HepG2 (cell line): Measurements from ENCODE around the gene FABP1. TPM values are rescaled to one million over a fixed set of nuclear protein-coding genes. Genes with fewer than 3 reads are reported as not detected.

ENCODE experiments used
- IRF2 ChIP-seq: IDR thresholded peaks from 2 replicates; pipeline ENCODE4 v1.6.1; 2018; ENCODE audit warnings: missing genetic modification reagents, missing compliant biosample characterization
- JUNB ChIP-seq: sonication (generic); formaldehyde crosslinking; IDR thresholded peaks from 2 replicates; pipeline ENCODE4 v1.8.0; 2022; ENCODE audit warnings: missing genetic modification reagents, mild to moderate bottlenecking, borderline replicate concordance
- MAZ ChIP-seq, 2 experiments: sonication (generic) in 1 of 2; formaldehyde crosslinking in 1 of 2; IDR thresholded peaks; 2 replicates each; pipeline versions ENCODE4 v1.5.0 to v1.6.1; 2012 to 2020; ENCODE audit warnings: low read depth in 2 of 2, mild to moderate bottlenecking in 2 of 2, borderline replicate concordance in 1 of 2, improper control_type of control experiment in 1 of 2, low read length in 1 of 2, missing genetic modification reagents in 1 of 2, moderate library complexity in 1 of 2
- NFYC ChIP-seq: IDR thresholded peaks from 2 replicates; pipeline ENCODE4 v1.6.1; 2016; ENCODE audit warnings: missing genetic modification reagents, missing compliant biosample characterization
- NR2F1 ChIP-seq, 2 experiments: fragments of 450-650 bp in 1 of 2; formaldehyde crosslinking in 1 of 2; IDR thresholded peaks; 2 replicates each; pipeline versions ENCODE4 v1.5.0 to v1.6.1; 2016 to 2020; ENCODE audit warnings: mild to moderate bottlenecking in 1 of 2, missing compliant biosample characterization in 1 of 2, missing genetic modification reagents in 1 of 2, moderate library complexity in 1 of 2
- PTBP1 ChIP-seq: fragments of 200-400 bp; formaldehyde crosslinking; IDR thresholded peaks from 2 replicates; pipeline ENCODE4 v1.6.1; 2018; ENCODE audit warnings: low read length, low read depth; ENCODE audit not compliant: poor library complexity, severe bottlenecking
- RBM39 ChIP-seq: fragments of 200-400 bp; formaldehyde crosslinking; IDR thresholded peaks from one replicate; pipeline ENCODE4 v1.6.1; 2018; ENCODE audit warnings: antibody characterized with exemption, mild to moderate bottlenecking, low read depth, low read length; ENCODE audit not compliant: poor library complexity, severe bottlenecking
- RFX5 ChIP-seq: IDR thresholded peaks from 2 replicates; pipeline ENCODE4 v1.6.1; 2011; ENCODE audit warnings: low read depth, low read length, improper control_type of control experiment
- SMAD9 ChIP-seq: sonication (generic); formaldehyde crosslinking; IDR thresholded peaks from 2 replicates; pipeline ENCODE4 v1.5.1; 2020; ENCODE audit warnings: mild to moderate bottlenecking, missing genetic modification reagents
- SUZ12 ChIP-seq: fragments of 150-350 bp; IDR thresholded peaks from 2 replicates; pipeline ENCODE4 v1.6.1; 2014; ENCODE audit warnings: low read depth, low read length
- TBX3 ChIP-seq: fragments of 450-650 bp; IDR thresholded peaks from 2 replicates; pipeline ENCODE4 v1.6.1; 2017; ENCODE audit warnings: antibody characterized with exemption, mild to moderate bottlenecking, inconsistent platforms, borderline replicate concordance
- TSC22D2 ChIP-seq: sonication (generic); formaldehyde crosslinking; IDR thresholded peaks from 2 replicates; pipeline ENCODE4 v1.5.1; 2020; ENCODE audit warnings: missing genetic modification reagents, mild to moderate bottlenecking, borderline replicate concordance
- ZNF430 ChIP-seq: sonication (generic); formaldehyde crosslinking; IDR thresholded peaks from 2 replicates; pipeline ENCODE4 v1.9.0; 2021; ENCODE audit warnings: mild to moderate bottlenecking, missing genetic modification reagents
- ZNF629 ChIP-seq: sonication (generic); formaldehyde crosslinking; conservative IDR thresholded peaks from 2 replicates; pipeline ENCODE4 v1.5.0; 2020; ENCODE audit warnings: missing genetic modification reagents
- ZNF878 ChIP-seq: sonication (generic); formaldehyde crosslinking; IDR thresholded peaks from 2 replicates; pipeline ENCODE4 v1.8.1; 2023; ENCODE audit warnings: mild to moderate bottlenecking, missing genetic modification reagents, moderate library complexity
- ZNF883 ChIP-seq: sonication (generic); formaldehyde crosslinking; IDR thresholded peaks from 2 replicates; pipeline ENCODE4 v1.5.1; 2020; ENCODE audit warnings: mild to moderate bottlenecking, missing genetic modification reagents; ENCODE audit errors: not compliant biosample characterization
- polyA plus RNA-seq, 8 experiments: library from polyadenylated mRNA; depleted of rRNA in 3 of 8; stranded (reverse) in 7 of 8; unstranded in 1 of 8; fragments of >200 nt; fragmentation: Illumina TruSeq in 4 of 8; extraction: Trizol in 4 of 8; gene quantifications; 2 replicates each; pipeline versions ENCODE4 v1.2.1 to v1.2.3, GENCODE V29; 2011 to 2016; ENCODE audit warnings: low read depth in 4 of 8, missing spikeins in 1 of 8, mixed read lengths in 1 of 8; ENCODE audit not compliant: insufficient read depth in 1 of 8
- total RNA-seq, 5 experiments: library from RNA; depleted of rRNA; stranded (reverse); fragments of >200 nt; fragmentation: Illumina TruSeq; extraction: Trizol; gene quantifications; 2 replicates each; pipeline ENCODE4 v1.2.3, GENCODE V29; 2016; ENCODE audit warnings: low read depth in 1 of 5
- TF ChIP-seq, protein P1 (sequence below): sonication (generic); formaldehyde crosslinking; IDR thresholded peaks from 2 replicates; pipeline ENCODE4 v1.4.0; 2020; ENCODE audit warnings: missing genetic modification reagents
- TF ChIP-seq, protein P2 (sequence below): sonication (generic); formaldehyde crosslinking; IDR thresholded peaks from 2 replicates; pipeline ENCODE4 v1.4.0; 2020; ENCODE audit warnings: low read depth, mild to moderate bottlenecking, missing genetic modification reagents
- TF ChIP-seq, protein P3 (sequence below): sonication (generic); formaldehyde crosslinking; IDR thresholded peaks from 2 replicates; pipeline ENCODE4 v1.4.0; 2020; ENCODE audit warnings: missing genetic modification reagents
- TF ChIP-seq, protein P4 (sequence below), 2 experiments: sonication (generic) in 1 of 2; formaldehyde crosslinking in 1 of 2; IDR thresholded peaks; 2 replicates each; pipeline versions ENCODE4 v1.5.1 to v1.6.1; 2011 to 2020; ENCODE audit warnings: borderline replicate concordance in 1 of 2, low read depth in 1 of 2, low read length in 1 of 2, mild to moderate bottlenecking in 1 of 2, missing genetic modification reagents in 1 of 2, moderate library complexity in 1 of 2
- TF ChIP-seq, protein P5 (sequence below): sonication (generic); formaldehyde crosslinking; IDR thresholded peaks from 2 replicates; pipeline ENCODE4 v1.8.0; 2022; ENCODE audit warnings: mild to moderate bottlenecking, missing genetic modification reagents, moderate library complexity

The FABP1 gene
- total and polyA plus RNA-seq, 2 of the 13 experiments (the other 11 are each of a cell fraction or from before 2014, with no cell fraction given), result 644 to 1,608 TPM

DNA sequence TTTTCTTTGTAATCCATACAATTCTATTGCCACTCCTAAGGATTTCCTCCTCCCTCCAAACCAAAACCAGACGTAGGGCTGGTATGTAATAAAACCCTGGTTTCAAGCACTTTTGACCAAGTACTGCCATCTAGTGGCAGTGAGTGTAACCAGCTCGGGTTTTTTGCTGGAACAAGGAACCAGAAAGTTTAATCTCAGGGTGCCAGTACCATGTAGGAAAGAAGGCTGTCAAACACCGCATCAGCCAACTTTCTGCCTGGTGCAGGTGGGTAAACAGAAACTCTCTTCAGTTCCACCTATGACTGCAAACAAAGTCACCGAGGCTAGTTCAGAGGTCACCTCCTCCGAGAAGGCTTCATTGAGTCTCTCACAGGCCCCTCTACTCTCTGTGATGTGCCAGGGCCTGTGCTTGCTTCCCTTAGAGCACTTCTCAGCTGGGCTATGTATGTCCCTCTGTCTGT, 32.1 kb upstream of the FABP1 start (continued):
- TF ChIP-seq IRF2 (CRISPR knock-in tag) (peak; percentile 85), RBM39 (no peak), SMAD9 (CRISPR knock-in tag) (no peak), JUNB (CRISPR knock-in tag) (no peak), SUZ12 (no peak), ZNF629 (CRISPR knock-in tag) (no peak), ZNF878 (CRISPR knock-in tag) (no peak), ZNF430 (CRISPR knock-in tag) (no peak; the same call in 1 of the 2 replicates), NR2F1 (CRISPR knock-in tag; IDR thresholded peaks at IDR 0.05) (peak in 1 of 2 experiments; percentile 30; a peak in 1 of 4 replicates), RFX5 (no peak), NFYC (no peak), TSC22D2 (CRISPR knock-in tag) (peak; percentile 78; the same call in 1 of the 2 replicates), TBX3 (no peak), PTBP1 (no peak), MAZ (IDR thresholded peaks at IDR 0.05; ENCODE audit: borderline replicate concordance, low read depth, low read length) (no peak), MAZ (CRISPR knock-in tag; IDR thresholded peaks at IDR 0.05; ENCODE audit: low read depth) (no peak), ZNF883 (no peak)
- TF ChIP-seq, protein P1, sequence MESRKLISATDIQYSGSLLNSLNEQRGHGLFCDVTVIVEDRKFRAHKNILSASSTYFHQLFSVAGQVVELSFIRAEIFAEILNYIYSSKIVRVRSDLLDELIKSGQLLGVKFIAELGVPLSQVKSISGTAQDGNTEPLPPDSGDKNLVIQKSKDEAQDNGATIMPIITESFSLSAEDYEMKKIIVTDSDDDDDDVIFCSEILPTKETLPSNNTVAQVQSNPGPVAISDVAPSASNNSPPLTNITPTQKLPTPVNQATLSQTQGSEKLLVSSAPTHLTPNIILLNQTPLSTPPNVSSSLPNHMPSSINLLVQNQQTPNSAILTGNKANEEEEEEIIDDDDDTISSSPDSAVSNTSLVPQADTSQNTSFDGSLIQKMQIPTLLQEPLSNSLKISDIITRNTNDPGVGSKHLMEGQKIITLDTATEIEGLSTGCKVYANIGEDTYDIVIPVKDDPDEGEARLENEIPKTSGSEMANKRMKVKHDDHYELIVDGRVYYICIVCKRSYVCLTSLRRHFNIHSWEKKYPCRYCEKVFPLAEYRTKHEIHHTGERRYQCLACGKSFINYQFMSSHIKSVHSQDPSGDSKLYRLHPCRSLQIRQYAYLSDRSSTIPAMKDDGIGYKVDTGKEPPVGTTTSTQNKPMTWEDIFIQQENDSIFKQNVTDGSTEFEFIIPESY (CRISPR knock-in tag), result no peak
- TF ChIP-seq, protein P2, sequence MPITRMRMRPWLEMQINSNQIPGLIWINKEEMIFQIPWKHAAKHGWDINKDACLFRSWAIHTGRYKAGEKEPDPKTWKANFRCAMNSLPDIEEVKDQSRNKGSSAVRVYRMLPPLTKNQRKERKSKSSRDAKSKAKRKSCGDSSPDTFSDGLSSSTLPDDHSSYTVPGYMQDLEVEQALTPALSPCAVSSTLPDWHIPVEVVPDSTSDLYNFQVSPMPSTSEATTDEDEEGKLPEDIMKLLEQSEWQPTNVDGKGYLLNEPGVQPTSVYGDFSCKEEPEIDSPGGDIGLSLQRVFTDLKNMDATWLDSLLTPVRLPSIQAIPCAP (CRISPR knock-in tag), result no peak
- TF ChIP-seq, protein P3, sequence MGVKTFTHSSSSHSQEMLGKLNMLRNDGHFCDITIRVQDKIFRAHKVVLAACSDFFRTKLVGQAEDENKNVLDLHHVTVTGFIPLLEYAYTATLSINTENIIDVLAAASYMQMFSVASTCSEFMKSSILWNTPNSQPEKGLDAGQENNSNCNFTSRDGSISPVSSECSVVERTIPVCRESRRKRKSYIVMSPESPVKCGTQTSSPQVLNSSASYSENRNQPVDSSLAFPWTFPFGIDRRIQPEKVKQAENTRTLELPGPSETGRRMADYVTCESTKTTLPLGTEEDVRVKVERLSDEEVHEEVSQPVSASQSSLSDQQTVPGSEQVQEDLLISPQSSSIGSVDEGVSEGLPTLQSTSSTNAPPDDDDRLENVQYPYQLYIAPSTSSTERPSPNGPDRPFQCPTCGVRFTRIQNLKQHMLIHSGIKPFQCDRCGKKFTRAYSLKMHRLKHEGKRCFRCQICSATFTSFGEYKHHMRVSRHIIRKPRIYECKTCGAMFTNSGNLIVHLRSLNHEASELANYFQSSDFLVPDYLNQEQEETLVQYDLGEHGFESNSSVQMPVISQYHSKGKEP (CRISPR knock-in tag), result no peak
- TF ChIP-seq, protein P4, sequence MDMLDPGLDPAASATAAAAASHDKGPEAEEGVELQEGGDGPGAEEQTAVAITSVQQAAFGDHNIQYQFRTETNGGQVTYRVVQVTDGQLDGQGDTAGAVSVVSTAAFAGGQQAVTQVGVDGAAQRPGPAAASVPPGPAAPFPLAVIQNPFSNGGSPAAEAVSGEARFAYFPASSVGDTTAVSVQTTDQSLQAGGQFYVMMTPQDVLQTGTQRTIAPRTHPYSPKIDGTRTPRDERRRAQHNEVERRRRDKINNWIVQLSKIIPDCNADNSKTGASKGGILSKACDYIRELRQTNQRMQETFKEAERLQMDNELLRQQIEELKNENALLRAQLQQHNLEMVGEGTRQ (IDR thresholded peaks at IDR 0.05; ENCODE audit: low read depth, low read length), result no peak
- TF ChIP-seq, protein P4 (CRISPR knock-in tag; IDR thresholded peaks at IDR 0.05; ENCODE audit: borderline replicate concordance), result no peak
- TF ChIP-seq, protein P5, sequence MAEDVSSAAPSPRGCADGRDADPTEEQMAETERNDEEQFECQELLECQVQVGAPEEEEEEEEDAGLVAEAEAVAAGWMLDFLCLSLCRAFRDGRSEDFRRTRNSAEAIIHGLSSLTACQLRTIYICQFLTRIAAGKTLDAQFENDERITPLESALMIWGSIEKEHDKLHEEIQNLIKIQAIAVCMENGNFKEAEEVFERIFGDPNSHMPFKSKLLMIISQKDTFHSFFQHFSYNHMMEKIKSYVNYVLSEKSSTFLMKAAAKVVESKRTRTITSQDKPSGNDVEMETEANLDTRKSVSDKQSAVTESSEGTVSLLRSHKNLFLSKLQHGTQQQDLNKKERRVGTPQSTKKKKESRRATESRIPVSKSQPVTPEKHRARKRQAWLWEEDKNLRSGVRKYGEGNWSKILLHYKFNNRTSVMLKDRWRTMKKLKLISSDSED (CRISPR knock-in tag), result no peak
